EL (cell line): ENCODE measurements around the gene ANXA2.
A peak's percentile ranks its signal among the peaks of the same experiment; 100 is the strongest.

Source experiments
- DNase-seq: peaks from one replicate; pipeline ENCODE4 v3.0.0-alpha.2; 2016

Gene ANXA2

GRCh38 chr15:60363903-60364611 is 33.7 kb downstream of the ANXA2 start:
- DNase-seq = no peak

- DNase-seq = no peak
Measured at GRCh38 chr15:60363087-60363549, 34.7 kb downstream of the ANXA2 start.

- DNase-seq = peak; percentile 89
Measured at GRCh38 chr15:60362321-60363086, 35.3 kb downstream of the ANXA2 start.

GRCh38 chr15:60359738-60360137 is 38.0 kb downstream of the ANXA2 start:
- peak; percentile 63 for DNase-seq

DNA sequence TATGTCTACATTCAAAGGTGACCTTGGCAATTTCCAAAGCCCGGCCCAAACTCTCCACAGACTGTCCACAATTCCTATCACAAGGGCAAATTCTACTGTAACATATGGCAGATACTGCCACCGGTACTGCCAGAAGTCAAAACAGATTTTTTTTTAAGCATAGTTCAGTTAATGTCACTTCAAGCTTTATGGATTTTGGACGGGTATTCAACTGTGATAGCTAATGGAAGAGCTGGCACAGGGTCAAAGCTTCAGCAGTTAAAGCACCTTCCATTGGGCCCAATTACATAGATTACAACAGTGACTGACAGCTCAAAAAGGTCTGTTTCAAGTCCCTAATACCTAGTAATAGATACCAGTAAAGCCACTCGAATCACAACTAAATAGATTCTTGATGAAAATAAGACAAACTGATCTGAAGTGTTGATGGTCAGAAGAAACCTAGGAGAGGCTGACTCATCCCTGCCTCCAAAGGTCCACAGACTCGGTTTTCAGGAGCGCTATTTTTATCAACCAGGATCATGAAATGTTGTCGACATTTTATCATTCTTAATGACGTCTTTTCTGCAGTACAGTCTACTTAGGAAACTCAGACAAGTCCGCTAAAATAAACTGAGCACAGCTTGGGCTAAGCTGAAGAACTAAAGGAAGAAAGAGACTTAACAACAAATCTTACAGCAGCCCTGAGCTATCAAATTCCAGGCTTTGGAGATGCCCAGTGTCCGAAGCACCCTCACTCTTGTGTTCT is 38.7 kb downstream of the ANXA2 start:
- DNase-seq = peak; percentile 57

DNA sequence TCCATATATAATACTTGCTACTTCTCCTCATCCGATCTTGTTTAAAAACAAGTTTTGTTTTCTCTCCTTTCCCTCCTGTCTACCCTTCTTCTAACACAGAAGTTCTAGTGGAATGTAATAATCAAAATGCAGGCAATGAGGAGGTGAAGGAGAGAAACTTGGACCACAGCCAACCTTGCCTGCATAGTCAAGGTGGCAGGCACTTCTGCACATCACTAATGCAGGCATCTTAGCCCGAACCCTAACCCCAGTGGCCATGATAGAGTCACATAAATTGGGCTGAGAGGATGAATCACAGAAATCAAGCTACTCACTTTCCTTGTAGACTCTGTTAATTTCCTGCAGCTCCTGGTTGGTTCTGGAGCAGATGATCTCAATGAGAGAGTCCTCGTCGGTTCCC is 41.0 kb downstream of the ANXA2 start:
- no peak for DNase-seq

DNA sequence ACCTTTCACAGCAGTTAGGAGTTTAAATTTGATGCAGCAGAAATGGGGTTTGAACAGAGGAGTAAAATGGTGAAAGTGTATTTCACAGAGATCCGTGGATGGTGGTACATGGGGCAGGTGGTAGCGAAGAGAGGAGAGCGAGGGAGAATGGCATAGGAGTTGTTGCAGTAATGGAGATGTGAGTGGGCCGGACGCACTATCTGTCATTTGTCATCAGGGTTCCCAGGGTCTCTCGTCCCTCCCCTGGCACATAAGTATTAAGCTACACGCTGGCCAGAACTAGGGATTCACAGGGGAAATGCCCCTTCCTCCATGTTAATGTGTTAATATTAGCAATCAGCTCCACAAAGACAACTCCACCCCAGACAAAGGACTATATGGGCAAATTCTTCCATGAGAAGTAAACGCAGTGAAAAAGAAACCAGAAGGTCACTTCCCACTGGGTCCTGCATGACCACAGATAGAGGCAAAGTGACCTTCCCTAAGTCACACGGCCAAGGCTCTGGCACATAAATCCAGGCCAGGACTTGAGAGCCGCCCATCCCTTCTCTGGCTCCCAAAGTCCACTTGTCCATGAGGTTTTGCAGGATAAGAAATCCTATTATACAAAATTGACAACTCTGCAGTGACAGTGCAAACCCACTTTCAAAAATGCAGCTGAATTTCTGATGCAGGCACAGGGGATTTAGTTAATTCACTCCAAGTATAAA is 42.5 kb downstream of the ANXA2 start:
- no peak for DNase-seq

GRCh38 chr15:60353245-60353920 is 44.4 kb downstream of the ANXA2 start:
- peak; percentile 71 for DNase-seq

- DNase-seq = no peak
Measured at GRCh38 chr15:60352525-60352924, 45.3 kb downstream of the ANXA2 start.

DNA sequence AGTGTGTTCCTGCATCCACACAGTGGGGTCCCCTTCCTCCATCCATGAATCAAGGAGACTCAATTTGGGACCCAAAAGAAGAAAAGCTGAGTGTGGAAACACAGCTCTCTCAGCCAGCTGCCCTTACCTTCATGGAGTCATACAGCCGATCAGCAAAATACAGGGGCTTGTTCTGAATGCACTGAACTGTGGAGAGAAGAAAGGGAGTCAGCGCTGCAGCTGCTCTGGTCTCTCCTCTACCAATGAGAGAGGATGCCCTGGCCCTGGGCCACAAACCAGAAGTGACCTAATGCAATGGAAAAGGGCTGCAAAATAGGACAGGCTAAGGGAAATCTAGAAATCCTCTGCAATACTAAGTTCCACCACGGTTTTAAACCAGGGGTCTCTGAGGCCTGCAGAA is 46.7 kb downstream of the ANXA2 start:
- no peak for DNase-seq

GRCh38 chr15:60350108-60350507 is 47.7 kb downstream of the ANXA2 start:
- DNase-seq = no peak

DNA sequence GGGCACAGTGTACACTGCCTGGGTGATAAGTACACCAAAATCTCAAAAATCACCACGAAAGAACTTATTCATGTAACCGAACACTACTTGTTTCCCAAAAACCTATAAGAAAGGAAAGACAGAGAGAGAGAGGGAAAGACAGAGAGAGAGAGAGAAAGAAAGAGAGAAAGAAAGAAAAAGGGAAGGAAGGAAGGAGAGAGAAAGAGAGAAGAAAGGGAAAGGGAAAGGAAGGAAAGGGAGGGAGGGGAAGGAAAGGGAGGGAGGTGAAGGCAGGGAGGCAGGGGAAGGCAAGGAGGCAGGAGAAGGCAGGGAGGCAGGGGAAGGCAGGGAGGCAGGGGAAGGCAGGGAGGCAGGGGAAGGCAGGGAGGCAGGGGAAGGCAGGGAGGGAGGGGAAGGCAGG is 48.2 kb downstream of the ANXA2 start:
- no peak for DNase-seq

GRCh38 chr15:60347480-60348049 is 50.2 kb downstream of the ANXA2 start:
- no peak for DNase-seq

- DNase-seq = no peak
Measured at GRCh38 chr15:60346653-60347052, 51.1 kb downstream of the ANXA2 start.

GRCh38 chr15:60346077-60346476 is 51.7 kb downstream of the ANXA2 start:
- no peak for DNase-seq

GRCh38 chr15:60345598-60345997 is 52.2 kb downstream of the ANXA2 start:
- DNase-seq = no peak

DNA sequence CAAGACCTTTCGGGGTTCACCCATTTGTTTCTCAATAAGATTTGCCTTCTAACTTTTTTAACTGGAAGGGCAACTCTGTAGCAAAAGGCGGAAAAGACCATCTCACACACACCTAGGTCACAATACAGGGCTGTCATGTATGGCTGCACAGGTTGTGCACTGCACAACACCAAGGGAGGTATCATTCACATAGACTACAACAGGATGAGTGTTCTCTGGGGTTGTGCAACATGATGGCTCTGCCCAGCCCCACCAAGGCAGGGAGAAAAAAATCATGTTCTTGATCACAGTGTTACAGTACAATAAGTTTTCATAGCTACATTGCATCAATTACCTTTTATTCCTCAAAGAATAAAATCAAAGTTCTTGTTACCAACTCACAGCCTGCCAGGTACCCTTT is 52.8 kb downstream of the ANXA2 start:
- no peak for DNase-seq

DNA sequence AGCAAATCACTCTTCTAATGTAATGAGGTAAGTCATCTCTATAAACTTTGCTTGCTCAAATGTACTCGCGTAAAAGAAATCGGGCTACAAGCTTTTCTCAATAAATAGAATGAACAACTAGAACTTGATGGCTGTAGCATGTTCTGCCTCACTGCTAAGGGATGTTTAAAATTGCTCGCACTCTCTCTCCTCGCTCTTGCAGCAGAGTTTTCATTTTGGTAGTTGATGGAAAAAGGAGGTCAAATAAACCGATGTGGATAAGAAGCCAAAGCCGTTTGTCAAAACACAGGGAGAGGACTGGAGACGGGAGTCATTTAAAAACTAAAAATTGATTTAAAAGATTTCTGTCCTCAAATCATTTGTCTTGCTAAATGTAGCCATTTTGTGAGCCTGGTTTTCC is 53.3 kb downstream of the ANXA2 start:
- no peak for DNase-seq

- DNase-seq = no peak
Measured at GRCh38 chr15:60343221-60343970, 54.4 kb downstream of the ANXA2 start.

GRCh38 chr15:60340207-60340921 is 57.4 kb downstream of the ANXA2 start:
- DNase-seq = peak; percentile 65

DNA sequence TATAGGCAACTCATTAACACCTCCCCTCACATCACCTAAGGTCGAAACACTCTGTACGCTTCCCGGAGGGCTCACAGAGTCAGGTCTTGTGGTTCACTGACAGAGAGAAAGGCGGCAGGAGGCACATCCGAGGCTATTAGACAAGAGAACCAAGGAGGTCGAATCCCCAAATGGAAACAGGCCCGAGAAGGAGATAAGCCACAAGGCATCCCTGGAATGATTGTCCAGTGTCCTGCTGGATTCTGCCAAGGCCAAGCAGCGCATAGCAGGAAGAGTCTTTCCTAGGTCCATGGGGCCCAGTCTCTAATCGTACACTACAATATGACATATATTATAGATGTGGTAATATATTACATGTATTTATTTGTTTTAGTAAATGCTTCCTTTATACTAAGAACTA is 58.5 kb downstream of the ANXA2 start:
- DNase-seq = no peak
